ENCODE results near the gene RPL15. TPM values are rescaled to one million over a fixed set of nuclear protein-coding genes. Genes with fewer than 3 reads are reported as not detected.

Gene RPL15
- total and polyA plus RNA-seq, 8 donors = 676 to 1,897 (median 1,385) TPM

GRCh38 chr3:23872330-23872729 is 44.6 kb upstream of the RPL15 start:
- Histone ChIP-seq H3K9me3 (no peaks in the 10 kb centered on the region), H3K36me3 (no peaks in the 10 kb centered on the region), H3K4me1 (peaks cover 0 to 5% (median 0%) of the 10 kb centered on the region in 3 donors), H3K27me3 (no peaks in the 10 kb centered on the region), H3K27ac (no peak overlapping the region), H3K4me3 (no peak overlapping the region)
- FAIRE-seq (no peak), ATAC-seq (no peak), DNase-seq (no peak)
- TF ChIP-seq CTCF (IDR thresholded peaks at IDR 0.05) = no peak
- 100% methylated on average over 3 of the region's 3 CpGs; no CpG with 5 or more reads in 1 of the 2 donors for WGBS, 2 donors
- intact Hi-C loops (cut with DNase I) = no loop called here

- no peak for TF ChIP-seq CTCF (IDR thresholded peaks at IDR 0.05)
- FAIRE-seq = no peak
- intact Hi-C loops (cut with DNase I) = no loop called here
- ATAC-seq = peak in 1 of 4 donors; percentile 30
- no peaks in the 10 kb centered on the region for H3K36me3 ChIP-seq
- peaks cover 0 to 5% (median 0%) of the 10 kb centered on the region in 3 donors for H3K4me1 ChIP-seq
- no peaks in the 10 kb centered on the region for H3K27me3 ChIP-seq
- no peaks in the 10 kb centered on the region for H3K9me3 ChIP-seq
- 72 to 73% methylated on average over 2 of the region's 2 CpGs for WGBS, 2 donors
- H3K27ac ChIP-seq = no peak overlapping the region
- no peak overlapping the region for H3K4me3 ChIP-seq
- no peak for DNase-seq
These were observed 43.0 kb upstream of the RPL15 start for GRCh38 chr3:23873941-23874340.

GRCh38 chr3:23874359-23875112 is 42.4 kb upstream of the RPL15 start:
- intact Hi-C loops (cut with DNase I) = no loop called here
- H3K4me3 ChIP-seq = no peak overlapping the region
- no peaks in the 10 kb centered on the region for H3K36me3 ChIP-seq
- ATAC-seq = peak in 3 of 4 donors; percentile 9 to 35 (median 10)
- H3K27ac ChIP-seq = no peak overlapping the region
- no peaks in the 10 kb centered on the region for H3K9me3 ChIP-seq
- H3K27me3 ChIP-seq = no peaks in the 10 kb centered on the region
- H3K4me1 ChIP-seq = peaks cover 0 to 5% (median 0%) of the 10 kb centered on the region in 3 donors
- no peak for DNase-seq
- WGBS, 2 donors = 65 to 67% methylated on average over 6 of the region's 6 CpGs
- no peak for TF ChIP-seq CTCF (IDR thresholded peaks at IDR 0.05)
- no peak for FAIRE-seq

- Histone ChIP-seq H3K36me3 (no peaks in the 10 kb centered on the region), H3K27ac (no peak overlapping the region), H3K4me1 (peaks cover 0 to 5% (median 0%) of the 10 kb centered on the region in 3 donors), H3K9me3 (no peaks in the 10 kb centered on the region), H3K27me3 (no peaks in the 10 kb centered on the region), H3K4me3 (no peak overlapping the region)
- 75 to 78% methylated on average over 4 of the region's 4 CpGs for WGBS, 2 donors
- intact Hi-C loops (cut with DNase I) = no loop called here
- FAIRE-seq = no peak
- DNase-seq = no peak
- no peak for ATAC-seq
- no peak for TF ChIP-seq CTCF (IDR thresholded peaks at IDR 0.05)
These were observed 41.7 kb upstream of the RPL15 start for GRCh38 chr3:23875113-23875725.

GRCh38 chr3:23876923-23877322 is 40.0 kb upstream of the RPL15 start:
- H3K4me1 ChIP-seq = peaks cover 5 to 6% (median 5%) of the 10 kb centered on the region in 3 donors
- no peaks in the 10 kb centered on the region for H3K9me3 ChIP-seq
- WGBS, 2 donors = 93 to 94% methylated on average over 2 of the region's 2 CpGs
- no peak for TF ChIP-seq CTCF (IDR thresholded peaks at IDR 0.05)
- H3K4me3 ChIP-seq = no peak overlapping the region
- no peaks in the 10 kb centered on the region for H3K27me3 ChIP-seq
- ATAC-seq (no peak), FAIRE-seq (no peak), DNase-seq (no peak)
- H3K27ac ChIP-seq = no peak overlapping the region
- no peaks in the 10 kb centered on the region for H3K36me3 ChIP-seq
- intact Hi-C loops (cut with DNase I) = no loop called here
